Skin epidermis (tissue), 12 donors: ENCODE results near the gene SLC4A7.
"Not testable (repeated sequence)": the region's sequence is repeated elsewhere in the genome, so short reads cannot be mapped to it uniquely, and the experiment has no call there.

Experiments
- H3K27ac ChIP-seq, 21 experiments: fragments of 200-600 bp; sonication (generic) in 11 of 21; one replicate each; pipeline ENCODE4 v1.5.0; 2020; ENCODE audit warnings: mild to moderate bottlenecking in 3 of 21, inconsistent platforms in 2 of 21, moderate library complexity in 2 of 21
- H3K4me3 ChIP-seq, 7 experiments: fragments of 200-600 bp; sonication (generic) in 2 of 7; one replicate each; pipeline ENCODE4 v1.5.0; 2020; ENCODE audit warnings: inconsistent platforms in 2 of 7, mild to moderate bottlenecking in 2 of 7, moderate library complexity in 1 of 7

Gene SLC4A7

DNA sequence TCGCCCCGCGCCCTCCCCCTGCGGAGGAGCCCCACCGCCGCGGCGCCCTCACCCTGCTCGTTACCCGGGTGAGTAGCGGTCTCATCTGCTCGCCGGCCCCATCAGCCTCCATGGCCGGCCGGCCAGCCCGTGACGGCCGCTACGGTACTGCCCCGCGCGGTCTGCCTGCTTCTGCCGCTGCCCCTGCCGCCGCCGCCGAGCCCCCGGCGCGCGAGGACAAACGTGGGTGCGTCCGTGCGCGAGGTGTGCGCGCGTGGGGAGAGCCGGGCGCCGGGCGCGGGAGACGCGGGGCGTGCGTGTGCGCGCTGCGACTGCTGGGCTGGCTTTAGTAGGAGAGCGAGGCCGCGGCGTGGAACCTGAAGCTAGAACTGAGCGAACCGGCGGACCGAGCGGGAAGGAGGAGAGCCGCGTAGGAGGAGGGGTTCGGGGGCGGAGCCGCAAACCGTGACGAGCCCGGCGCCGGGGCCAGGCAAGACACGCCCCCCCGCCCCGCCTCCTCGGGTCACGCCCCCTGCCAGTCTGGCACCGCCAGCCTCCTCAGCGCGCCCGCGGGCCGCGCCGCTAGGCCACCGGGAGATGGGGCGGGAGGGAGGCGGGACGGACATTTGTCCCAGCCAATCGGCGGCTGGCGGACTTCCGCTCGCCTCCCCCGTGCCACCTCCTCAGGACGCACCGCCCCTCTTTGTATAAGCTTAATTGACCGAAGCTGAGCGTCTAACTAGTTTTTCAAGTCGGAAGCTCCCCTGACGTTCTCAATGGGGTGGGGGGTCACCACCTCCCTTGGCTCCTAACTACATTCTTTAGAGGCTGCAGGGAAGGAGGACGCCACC, at the start of gene SLC4A7:
Gene SLC4A7 (minus strand): TSS at position 370 of the 830 bp plus-strand sequence. CDS start 258 bp downstream, at position 112.
- Histone ChIP-seq H3K4me3 (peak within 1 kb of the TSS; percentile 54 to 97 (median 93)), H3K27ac (peak within 1 kb of the TSS; percentile 79 to 99 (median 91))

DNA sequence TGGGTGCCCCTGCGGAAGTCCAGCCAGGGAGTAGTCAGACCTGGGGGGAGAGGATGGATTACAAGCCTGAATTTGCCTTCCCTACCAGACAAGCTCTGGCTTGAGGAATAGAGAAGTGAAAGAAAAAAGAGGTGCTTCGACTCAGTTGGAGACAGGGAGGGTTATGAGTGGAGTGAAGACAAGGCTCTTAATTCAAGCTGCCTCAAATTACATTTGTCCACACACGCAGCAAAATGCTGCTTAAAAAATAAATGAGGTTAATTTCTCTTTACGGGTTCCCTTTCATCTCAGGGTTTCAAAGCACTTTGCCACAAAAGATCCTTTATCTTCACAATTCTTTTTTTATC, 49.0 kb upstream of the SLC4A7 start:
- Histone ChIP-seq H3K27ac (peak overlapping the region in 18 of 21 experiments; percentile 1 to 90 (median 70)), H3K4me3 (no peak overlapping the region)

DNA sequence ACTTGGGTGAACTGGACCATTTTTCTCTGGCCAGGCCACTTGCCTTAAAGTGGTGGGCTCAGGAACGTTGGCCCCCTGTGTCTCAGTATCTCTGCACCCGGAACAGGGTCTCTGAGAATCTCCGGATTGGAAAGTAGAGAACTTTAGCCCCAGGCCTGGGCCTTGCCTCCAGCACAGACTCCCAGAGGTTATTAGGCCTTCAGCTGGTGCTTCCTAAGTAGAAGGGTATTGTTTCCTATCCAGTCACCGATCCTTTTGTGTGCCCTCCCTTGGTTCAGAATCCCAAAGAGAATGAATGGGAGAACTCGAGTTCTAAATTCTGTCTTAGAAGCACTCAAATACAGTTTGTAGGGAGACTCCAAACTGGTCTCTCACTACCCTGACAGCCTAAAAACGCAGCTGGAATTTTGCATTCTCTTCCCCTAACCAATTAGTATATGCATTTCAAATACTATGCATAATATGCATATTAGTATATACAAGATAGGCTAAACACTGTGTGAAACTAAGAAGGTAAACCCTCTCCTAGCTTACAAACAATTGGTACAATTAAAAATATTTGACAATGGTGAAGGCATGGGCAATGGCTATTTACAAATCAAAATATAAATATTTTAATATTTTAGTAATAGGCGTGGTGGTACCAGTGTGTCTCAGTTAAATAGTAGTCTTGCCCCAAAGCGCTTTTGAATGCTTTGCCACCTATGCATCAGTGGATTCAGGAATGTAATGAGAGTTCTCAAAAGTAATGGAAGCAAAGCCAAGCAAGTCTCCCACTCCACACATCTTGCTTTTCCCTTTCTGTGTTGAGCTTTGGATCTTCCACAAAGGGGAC, 48.5 kb upstream of the SLC4A7 start:
- H3K27ac ChIP-seq: peak overlapping the region in 16 of 21 experiments; percentile 8 to 90 (median 76)

DNA sequence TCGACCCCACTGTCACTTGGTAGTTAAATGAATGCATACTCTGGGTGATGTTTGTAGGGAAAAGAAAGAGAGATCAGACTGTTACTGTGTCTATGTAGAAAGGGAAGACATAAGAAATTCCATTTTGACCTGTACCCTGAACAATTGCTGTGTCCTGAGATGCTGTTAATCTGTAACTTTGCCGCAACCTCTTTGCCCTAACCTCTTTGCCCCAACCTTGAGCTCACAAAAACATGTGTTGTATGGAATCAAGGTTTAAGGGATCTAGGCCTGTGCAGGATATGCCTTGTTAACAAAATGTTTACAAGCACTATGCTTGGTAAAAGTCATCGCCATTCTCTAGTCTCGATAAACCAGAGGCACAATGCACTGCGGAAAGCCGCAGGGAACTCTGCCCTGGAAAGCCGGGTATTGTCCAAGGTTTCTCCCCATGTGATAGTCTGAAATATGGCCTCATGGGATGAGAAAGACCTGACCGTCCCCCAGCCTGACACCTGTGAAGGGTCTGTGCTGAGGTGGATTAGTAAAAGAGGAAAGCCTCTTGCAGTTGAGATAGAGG, 47.1 kb upstream of the SLC4A7 start:
- H3K4me3 ChIP-seq, H3K27ac ChIP-seq: not testable (repeated sequence)

More for the DNA sequence above, 48.5 kb upstream of the SLC4A7 start:
- H3K4me3 ChIP-seq: no peak overlapping the region

DNA sequence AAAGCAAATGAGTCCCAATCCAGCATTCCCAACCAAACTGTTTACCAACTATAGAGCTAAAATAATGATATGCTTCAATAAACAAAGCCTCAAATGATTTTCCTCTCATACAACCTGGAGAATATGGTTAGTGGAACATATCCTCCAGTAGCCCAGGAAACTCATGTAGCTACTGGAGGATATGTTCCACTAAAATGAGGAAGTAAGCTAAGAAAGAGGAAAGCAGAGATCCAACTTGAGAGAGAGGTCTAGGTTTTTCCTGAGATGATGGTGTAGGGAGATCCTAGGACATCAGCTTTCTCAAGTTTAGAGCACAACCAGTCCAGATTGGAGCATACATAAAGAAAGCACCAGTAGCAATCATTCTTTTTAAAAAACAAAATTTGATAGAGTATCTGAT, 44.6 kb upstream of the SLC4A7 start:
- H3K27ac ChIP-seq: no peak overlapping the region
- H3K4me3 ChIP-seq: no peak overlapping the region

DNA sequence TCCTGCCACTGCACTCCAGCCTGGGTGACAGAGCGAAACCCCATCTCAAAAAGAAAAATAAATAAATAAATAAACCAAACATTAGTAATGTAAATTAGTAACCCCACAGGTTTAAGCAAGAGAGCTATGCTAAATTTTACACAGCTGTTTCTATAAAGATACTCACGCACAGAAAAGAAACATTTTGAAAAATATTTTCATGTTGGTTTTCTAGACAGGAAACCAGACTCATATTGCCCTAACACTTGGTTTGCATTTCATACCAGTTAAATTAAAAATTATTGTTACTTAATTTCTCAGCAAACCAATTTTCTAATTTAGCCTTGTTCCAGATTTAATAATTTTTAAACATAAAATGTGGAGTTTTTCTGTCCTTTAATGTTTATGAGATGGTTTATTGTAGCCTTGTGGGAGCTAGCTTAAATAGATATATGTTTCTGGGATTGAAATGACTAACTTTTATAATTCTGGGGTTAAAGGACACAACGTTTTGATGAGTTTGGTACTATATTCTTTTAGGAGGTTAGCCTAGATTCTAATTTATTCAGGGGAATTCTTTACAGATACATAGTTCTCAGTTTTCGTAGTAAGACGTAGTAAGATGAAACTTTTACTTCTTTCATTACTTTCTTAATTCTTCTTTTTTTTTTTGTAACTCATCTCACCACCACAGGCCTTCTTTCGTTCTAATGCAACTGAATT, 42.6 kb upstream of the SLC4A7 start:
- Histone ChIP-seq H3K27ac (peak overlapping the region in 1 of 21 experiments; percentile 36), H3K4me3 (no peak overlapping the region)

DNA sequence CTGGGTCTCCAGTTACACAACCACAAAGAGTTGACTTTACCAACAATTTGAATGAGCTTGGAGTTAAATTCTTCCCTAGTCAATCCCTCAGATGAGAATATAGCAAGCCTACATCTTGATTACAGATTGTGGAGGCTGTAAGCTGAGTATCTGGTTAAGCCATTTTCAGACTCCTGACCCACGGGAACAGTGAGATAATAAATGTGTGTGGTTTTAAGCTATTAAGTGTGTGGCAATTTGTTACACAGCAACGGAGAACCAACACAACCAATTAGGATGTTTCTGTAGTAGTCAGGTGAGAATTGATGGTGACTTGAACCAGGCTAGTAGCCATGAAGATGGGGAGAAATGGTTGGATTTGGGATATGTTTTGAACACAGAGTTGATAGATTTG, 37.7 kb upstream of the SLC4A7 start:
- Histone ChIP-seq H3K4me3 (no peak overlapping the region), H3K27ac (peak overlapping the region in 10 of 21 experiments; percentile 11 to 59 (median 31))

DNA sequence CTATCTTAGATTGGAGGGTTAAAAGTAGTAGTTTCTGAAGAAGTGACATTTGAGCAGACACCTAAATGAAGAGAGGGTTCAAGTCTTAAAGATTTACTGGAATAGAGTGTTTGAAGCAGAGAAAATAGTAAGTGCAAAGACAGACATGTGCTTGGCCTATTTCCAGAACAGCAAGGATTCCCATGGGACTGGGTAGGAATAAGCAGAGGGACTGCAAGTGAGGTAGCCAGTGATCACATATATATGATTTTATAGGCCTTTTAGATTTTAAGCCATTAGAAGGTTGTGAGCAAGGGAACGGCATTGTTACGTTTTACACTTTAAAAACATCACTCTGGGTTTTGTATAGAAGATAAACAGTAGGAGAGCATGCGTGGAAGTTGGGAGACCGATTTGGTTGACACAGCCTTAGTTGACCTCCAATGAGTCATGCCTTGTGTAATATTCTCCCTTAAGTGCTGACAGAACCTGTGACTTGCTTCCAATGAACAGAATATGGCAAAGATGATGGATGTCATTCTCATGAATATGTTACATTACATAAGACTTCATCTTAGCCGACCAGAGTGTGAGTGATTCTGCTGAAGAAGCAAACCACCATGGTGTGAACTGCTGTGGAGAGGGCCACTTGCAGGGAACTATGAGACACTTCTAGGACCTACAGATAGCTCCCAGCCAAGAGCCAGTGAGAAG, 37.1 kb upstream of the SLC4A7 start:
- H3K27ac ChIP-seq: peak overlapping the region in 8 of 21 experiments; percentile 11 to 59 (median 31)

DNA sequence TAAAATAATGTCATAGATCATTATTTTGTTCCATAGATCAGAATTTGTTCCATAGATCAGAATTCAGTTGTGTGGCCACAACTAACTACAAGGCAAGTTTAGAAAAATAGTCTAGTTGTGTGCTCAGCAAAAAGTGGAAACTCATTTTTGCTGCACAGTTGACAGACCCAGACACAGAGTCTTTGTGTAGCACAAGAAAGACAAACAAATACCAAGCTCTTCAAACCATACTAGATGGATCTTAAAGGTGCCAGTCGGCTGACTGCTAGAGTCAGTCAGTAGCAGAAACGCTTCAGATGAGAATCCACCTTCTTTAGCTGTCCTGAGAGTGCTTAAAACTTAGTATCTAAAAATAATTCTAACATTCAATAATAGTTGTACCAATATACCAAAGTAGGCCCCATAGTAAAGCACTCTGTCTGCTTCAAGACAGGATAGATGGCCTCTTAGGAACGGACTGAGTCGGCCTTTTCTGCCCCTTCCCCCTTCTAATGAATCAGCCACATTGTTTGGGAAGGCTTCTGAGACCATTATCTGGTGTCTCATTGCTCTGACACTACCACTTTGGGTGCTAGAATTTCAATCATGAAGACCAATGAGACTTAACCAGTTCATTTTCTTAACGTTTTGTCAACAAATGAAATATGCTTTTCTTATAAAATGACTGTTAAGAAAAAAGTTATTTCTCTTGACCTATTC, 27.7 kb upstream of the SLC4A7 start:
- H3K27ac ChIP-seq: no peak overlapping the region

More for the DNA sequence above, 37.1 kb upstream of the SLC4A7 start:
- H3K4me3 ChIP-seq: no peak overlapping the region

DNA sequence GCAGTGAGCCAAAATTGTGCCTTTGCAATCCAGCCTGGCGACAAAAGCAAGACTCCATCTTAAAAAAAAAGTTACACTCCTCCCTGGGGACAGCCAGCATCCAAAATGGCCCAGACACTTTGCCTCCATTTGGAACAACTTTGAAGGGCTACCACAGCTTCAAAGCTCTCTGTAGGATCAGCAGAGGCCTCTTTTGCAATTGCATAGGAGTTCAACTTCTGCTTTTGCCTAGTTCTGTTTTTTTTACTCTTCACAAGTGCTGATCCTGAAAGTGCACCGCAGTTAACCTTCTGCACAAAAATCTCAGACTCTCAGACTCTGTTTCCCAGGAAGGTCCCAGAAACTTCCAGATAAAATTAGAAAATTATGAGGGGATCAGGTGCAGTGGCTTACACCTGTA, 25.2 kb upstream of the SLC4A7 start:
- no peak overlapping the region for H3K4me3 ChIP-seq
- H3K27ac ChIP-seq: no peak overlapping the region

More for the DNA sequence above, 27.7 kb upstream of the SLC4A7 start:
- no peak overlapping the region for H3K4me3 ChIP-seq

DNA sequence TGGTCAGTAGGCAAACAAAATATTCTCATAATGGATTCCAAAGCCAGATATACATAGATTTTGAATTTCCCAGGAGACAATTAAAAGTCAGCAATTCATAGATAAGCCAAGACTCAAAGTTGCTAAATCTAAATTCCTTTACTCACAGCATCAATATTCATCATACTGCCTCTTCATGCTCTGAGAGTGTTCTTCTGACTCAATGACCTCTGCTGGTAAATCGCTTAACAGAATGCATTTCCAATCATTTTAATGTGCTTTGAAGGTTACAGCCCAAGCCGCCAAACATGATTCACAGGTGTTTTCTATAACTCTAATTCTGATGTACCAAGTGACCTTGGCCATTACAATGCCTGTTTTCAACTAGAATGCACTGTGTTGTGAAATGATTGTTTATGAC, 24.2 kb upstream of the SLC4A7 start:
- Histone ChIP-seq H3K4me3 (no peak overlapping the region), H3K27ac (no peak overlapping the region)

DNA sequence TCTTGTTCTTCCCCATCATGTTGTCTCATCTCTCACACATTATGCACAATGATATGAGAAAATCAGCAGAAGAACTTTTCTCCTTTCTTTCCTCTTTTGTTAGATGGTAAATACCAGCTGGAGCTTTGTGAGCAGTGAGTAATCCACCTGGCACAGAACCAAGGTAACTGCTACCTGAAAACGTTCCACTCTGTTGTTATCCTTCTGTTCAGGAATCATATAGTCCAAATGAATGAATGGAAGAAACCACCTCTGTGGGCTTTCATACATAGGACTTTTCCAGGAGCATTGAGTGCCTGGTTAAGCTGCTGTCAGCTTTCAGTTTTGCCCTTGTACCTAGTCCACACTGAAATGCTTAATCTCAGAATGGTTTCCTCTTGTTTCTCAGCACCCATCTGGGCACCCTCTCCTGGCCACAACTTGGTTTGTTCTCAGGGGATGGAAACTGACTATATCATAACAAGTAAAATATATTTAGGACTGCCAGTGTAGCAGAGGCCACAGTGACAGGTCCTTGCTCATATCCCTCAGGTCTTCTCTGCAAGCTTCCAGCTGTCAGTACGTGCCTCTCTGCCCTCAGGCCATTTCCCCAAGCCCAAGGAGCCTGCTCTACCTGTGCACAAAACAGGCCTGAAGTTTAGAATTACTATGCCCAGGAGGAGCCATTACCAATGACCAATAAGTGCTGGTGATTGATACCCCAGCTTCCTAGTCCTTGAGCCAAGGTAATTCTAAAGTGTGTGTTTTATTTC, 23.5 kb upstream of the SLC4A7 start:
- H3K4me3 ChIP-seq: no peak overlapping the region
- peak overlapping the region in 1 of 21 experiments; percentile 6 for H3K27ac ChIP-seq

DNA sequence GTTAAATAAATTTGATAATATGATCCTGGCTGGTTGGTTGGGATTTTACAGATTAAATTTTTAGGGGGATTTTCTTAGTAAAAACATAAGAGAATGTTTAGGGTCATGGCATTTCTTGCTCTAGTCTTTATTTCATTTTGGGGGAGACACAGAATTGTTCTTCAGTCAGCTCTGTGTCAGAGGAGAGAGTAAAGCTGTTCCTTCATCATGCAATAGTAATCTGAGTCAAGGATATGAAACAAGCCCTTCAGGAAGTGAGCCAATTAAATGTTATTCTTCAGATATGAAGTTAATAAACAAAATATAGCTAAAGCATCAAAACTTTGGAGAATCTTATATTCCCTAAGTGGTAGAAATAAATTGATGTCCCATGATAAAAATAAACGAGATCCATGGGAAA, 22.9 kb upstream of the SLC4A7 start:
- H3K4me3 ChIP-seq: no peak overlapping the region
- no peak overlapping the region for H3K27ac ChIP-seq

DNA sequence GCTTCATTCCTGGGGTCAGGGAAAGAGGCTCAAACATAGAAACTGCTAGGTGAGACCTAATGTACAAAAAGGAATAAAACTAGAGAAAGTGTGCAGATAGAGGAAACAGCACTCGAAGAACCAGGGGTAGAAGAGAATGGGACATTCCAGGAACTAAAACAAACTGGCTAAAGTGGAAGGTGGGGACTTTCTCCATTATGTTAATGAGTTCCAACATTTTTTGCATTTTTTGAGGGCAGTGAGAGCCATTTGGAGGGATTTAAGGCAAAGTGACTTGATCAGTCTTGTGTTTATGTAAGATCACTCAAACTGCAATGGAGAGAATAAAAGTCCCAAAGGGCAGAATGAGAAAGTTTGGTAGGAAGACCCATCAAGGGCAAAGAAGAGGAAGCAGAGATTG, 20.6 kb upstream of the SLC4A7 start:
- Histone ChIP-seq H3K27ac (peak overlapping the region in 4 of 21 experiments; percentile 19 to 38 (median 31)), H3K4me3 (no peak overlapping the region)

DNA sequence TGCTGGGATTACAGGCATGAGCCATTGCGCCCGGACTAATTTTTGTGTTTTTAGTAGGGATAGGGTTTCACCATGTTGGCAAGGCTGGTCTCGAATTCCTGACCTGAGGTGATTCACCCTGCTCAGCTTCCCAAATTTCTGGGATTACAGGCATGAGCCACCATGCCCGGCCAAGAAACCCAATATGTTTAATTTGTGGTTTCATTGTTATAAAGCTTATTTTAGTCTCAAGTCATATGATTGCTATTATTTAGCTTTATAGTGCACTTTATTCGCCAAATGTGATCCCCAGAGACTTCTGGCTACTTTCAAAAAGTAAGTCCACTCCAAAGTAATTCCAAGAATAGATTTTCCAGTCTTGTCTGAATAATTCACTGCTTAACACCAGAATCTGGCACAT, 19.3 kb upstream of the SLC4A7 start:
- Histone ChIP-seq H3K27ac (no peak overlapping the region), H3K4me3 (no peak overlapping the region)

DNA sequence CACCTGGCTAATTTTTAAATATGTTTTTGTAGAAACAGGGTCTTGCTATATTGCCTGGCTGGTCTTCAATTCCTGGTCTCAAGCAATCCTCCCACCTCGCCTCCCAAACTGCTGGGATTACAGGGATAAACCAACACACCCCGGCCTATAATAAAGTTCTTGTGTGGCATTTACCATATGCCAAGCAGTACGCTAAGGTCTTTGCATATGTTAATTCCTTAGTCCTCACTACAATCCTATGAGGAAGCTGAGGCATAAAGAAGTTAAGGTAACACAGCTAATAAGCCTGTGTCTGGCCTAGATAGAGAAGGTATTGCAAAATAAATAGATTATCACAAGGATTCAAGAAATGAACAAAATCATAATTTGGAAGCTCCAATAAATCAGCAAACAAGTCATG, 17.6 kb upstream of the SLC4A7 start:
- H3K4me3 ChIP-seq: no peak overlapping the region
- no peak overlapping the region for H3K27ac ChIP-seq

DNA sequence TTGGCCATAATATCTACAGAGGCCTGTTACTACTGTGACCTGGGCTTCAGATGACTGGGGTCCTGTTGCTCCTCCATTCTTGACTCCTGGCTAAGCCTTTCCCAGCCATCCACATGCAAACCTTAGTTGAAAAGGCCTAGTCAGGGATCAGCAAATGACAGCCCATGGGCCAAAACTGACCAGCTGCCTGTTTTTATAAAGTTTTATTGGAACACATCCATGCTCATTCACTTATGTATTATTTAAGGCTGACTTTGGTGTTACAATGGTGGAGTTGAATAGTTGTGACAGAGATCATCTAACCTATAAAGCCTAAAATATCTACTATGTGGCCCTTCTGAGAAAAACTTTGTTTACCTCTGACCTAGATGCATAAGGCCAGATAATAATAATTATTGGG, 16.8 kb upstream of the SLC4A7 start:
- Histone ChIP-seq H3K27ac (no peak overlapping the region), H3K4me3 (no peak overlapping the region)

DNA sequence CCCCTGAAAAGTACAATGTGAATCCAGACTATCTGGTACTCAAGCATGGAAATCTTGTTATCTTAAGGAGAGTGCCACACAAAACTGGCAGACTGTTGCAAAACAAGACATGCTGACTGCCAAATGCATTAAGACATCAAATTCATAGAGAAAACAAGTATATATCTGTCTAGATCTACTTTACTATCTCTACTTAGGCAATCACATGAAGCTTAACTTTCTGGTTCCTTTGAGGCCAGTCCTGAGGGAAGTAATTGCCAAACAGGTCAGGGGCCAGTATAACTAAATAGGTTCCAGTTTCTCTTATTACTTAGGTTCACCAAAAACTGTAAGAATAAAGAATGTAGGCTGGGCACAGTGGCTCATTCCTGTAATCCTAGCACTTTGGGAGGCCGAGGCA, 15.9 kb upstream of the SLC4A7 start:
- H3K27ac ChIP-seq: no peak overlapping the region
- H3K4me3 ChIP-seq: no peak overlapping the region
